Hepatocyte (in vitro differentiated cells): ENCODE data around the gene ZDHHC7. TPM values are rescaled to one million over a fixed set of nuclear protein-coding genes. Genes with fewer than 3 reads are reported as not detected.

Experiments
- DNase-seq: peaks from one replicate; pipeline ENCODE4 v3.0.0-alpha.2; 2016; ENCODE audit warnings: low spot score
- H2AFZ ChIP-seq: fragments of 200-600 bp; sonication (generic); 2 replicates; pipeline ENCODE4 v1.6.0; 2016; ENCODE audit warnings: antibody characterized with exemption, mild to moderate bottlenecking
- H3K27ac ChIP-seq: fragments of 200-600 bp; sonication (generic); 2 replicates; pipeline ENCODE4 v1.5.1; 2016; ENCODE audit warnings: mild to moderate bottlenecking
- H3K27me3 ChIP-seq: fragments of 200-600 bp; sonication (generic); 2 replicates; pipeline ENCODE4 v1.6.1; 2016
- H3K36me3 ChIP-seq: fragments of 200-600 bp; sonication (generic); replicated peaks from 2 replicates; pipeline ENCODE4 v1.5.1; 2016; ENCODE audit warnings: low read depth; ENCODE audit not compliant: insufficient read depth
- H3K4me1 ChIP-seq: fragments of 200-600 bp; sonication (generic); 2 replicates; pipeline ENCODE4 v1.5.1; 2016; ENCODE audit warnings: mild to moderate bottlenecking, moderate library complexity; ENCODE audit not compliant: insufficient read depth
- H3K4me2 ChIP-seq: fragments of 200-600 bp; sonication (generic); 2 replicates; pipeline ENCODE4 v1.6.0; 2016
- H3K4me3 ChIP-seq: fragments of 200-600 bp; sonication (generic); 2 replicates; pipeline ENCODE4 v1.5.1; 2016; ENCODE audit warnings: mild to moderate bottlenecking
- H3K79me2 ChIP-seq: fragments of 200-600 bp; sonication (generic); 2 replicates; pipeline ENCODE4 v1.6.0; 2017; ENCODE audit warnings: mild to moderate bottlenecking
- H3K9me2 ChIP-seq: fragments of 200-600 bp; sonication (generic); replicated peaks from 2 replicates; pipeline ENCODE4 v1.6.0; 2017; ENCODE audit warnings: mild to moderate bottlenecking; ENCODE audit not compliant: insufficient read depth
- H3K9me3 ChIP-seq: fragments of 200-600 bp; sonication (generic); 2 replicates; pipeline ENCODE4 v1.5.1; 2016; ENCODE audit warnings: low read depth, mild to moderate bottlenecking
- H4K20me1 ChIP-seq: fragments of 200-600 bp; sonication (generic); 2 replicates; pipeline ENCODE4 v1.6.0; 2016; ENCODE audit warnings: mild to moderate bottlenecking; ENCODE audit not compliant: insufficient read depth, poor library complexity, severe bottlenecking
- CTCF ChIP-seq: fragments of 200-600 bp; sonication (generic); IDR thresholded peaks from 2 replicates; pipeline ENCODE4 v1.5.1; 2016; ENCODE audit warnings: antibody characterized with exemption, mild to moderate bottlenecking; ENCODE audit not compliant: poor library complexity
- EZH2 ChIP-seq: fragments of 200-600 bp; sonication (generic); IDR thresholded peaks from 2 replicates; pipeline ENCODE4 v1.6.1; 2016; ENCODE audit warnings: antibody characterized with exemption, mild to moderate bottlenecking, borderline replicate concordance
- EZH2phosphoT487 ChIP-seq: fragments of 200-600 bp; sonication (generic); IDR thresholded peaks from one replicate; pipeline ENCODE4 v1.6.1; 2018; ENCODE audit warnings: antibody characterized with exemption, mild to moderate bottlenecking, low read depth, moderate library complexity; ENCODE audit not compliant: unreplicated experiment, severe bottlenecking
- WGBS: methylation state at CpG from one replicate; pipeline ENCODE4 v1.1.6; 2016; ENCODE audit warnings: low lambda C conversion rate; ENCODE audit errors: missing lambda C conversion rate; 5-methylcytosine and 5-hydroxymethylcytosine counted together
- polyA plus RNA-seq: library from polyadenylated mRNA; unstranded; fragments of >200 nt; fragmentation: Nextera tagmentation; extraction: Ambion mirVana; gene quantifications from 2 replicates; pipeline ENCODE4 v1.2.1, GENCODE V29; 2016
- total RNA-seq: library from RNA; depleted of rRNA; stranded (reverse); fragments of >200 nt; gene quantifications from 2 replicates; pipeline ENCODE4 v1.2.3, GENCODE V29; 2014

Gene ZDHHC7
- total and polyA plus RNA-seq, 2 experiments from 2014 or later, result 51.4 to 65.2 TPM

GRCh38 chr16:84959784-84960417 lies 51.4 kb downstream of the ZDHHC7 start:
- H3K27me3 ChIP-seq, result no peaks in the 10 kb centered on the region
- H4K20me1 ChIP-seq, result no peaks in the 10 kb centered on the region
- H3K4me2 ChIP-seq, result no peak overlapping the region
- H3K4me3 ChIP-seq, result no peak overlapping the region
- DNase-seq, result no peak
- no peaks in the 10 kb centered on the region for H3K36me3 ChIP-seq
- H2AFZ ChIP-seq, result no peak overlapping the region
- WGBS, result 91% methylated on average over 17 of the region's 17 CpGs
- H3K79me2 ChIP-seq, result no peaks in the 10 kb centered on the region
- no peaks in the 10 kb centered on the region for H3K9me2 ChIP-seq
- H3K27ac ChIP-seq, result no peak overlapping the region
- H3K9me3 ChIP-seq, result no peaks in the 10 kb centered on the region
- peaks cover 5% of the 10 kb centered on the region for H3K4me1 ChIP-seq
- TF ChIP-seq CTCF, result no peak
- TF ChIP-seq EZH2, result no peak
- no peak for TF ChIP-seq EZH2phosphoT487

- Histone ChIP-seq H3K9me2 (no peaks in the 10 kb centered on the region), H3K4me3 (no peak overlapping the region), H3K4me2 (no peak overlapping the region), H3K27ac (no peak overlapping the region), H3K79me2 (no peaks in the 10 kb centered on the region), H3K27me3 (no peaks in the 10 kb centered on the region), H2AFZ (no peak overlapping the region), H3K36me3 (no peaks in the 10 kb centered on the region), H3K9me3 (no peaks in the 10 kb centered on the region), H4K20me1 (no peaks in the 10 kb centered on the region), H3K4me1 (peaks cover 11% of the 10 kb centered on the region)
- no peak for TF ChIP-seq EZH2phosphoT487
- TF ChIP-seq CTCF, result peak; percentile 5
- 97% methylated on average over 10 of the region's 13 CpGs for WGBS
- no peak for DNase-seq
Observed at GRCh38 chr16:84959045-84959576, 52.2 kb downstream of the ZDHHC7 start.

- Histone ChIP-seq H3K9me3 (no peaks in the 10 kb centered on the region), H4K20me1 (no peaks in the 10 kb centered on the region), H3K4me2 (no peak overlapping the region), H3K79me2 (no peaks in the 10 kb centered on the region), H2AFZ (no peak overlapping the region), H3K9me2 (no peaks in the 10 kb centered on the region), H3K4me1 (peaks cover 19% of the 10 kb centered on the region), H3K27ac (no peak overlapping the region), H3K27me3 (no peaks in the 10 kb centered on the region), H3K36me3 (no peaks in the 10 kb centered on the region), H3K4me3 (no peak overlapping the region)
- DNase-seq, result no peak
- no peak for TF ChIP-seq EZH2
- no peak for TF ChIP-seq CTCF
- TF ChIP-seq EZH2phosphoT487, result no peak
- WGBS, result 93% methylated on average over 1 of the region's 1 CpG
Observed at GRCh38 chr16:84957792-84958191, 53.5 kb downstream of the ZDHHC7 start.
